Body of pancreas (tissue), 4 donors: ENCODE measurements around the gene EGFLAM. TPM values are rescaled to one million over a fixed set of nuclear protein-coding genes. Genes with fewer than 3 reads are reported as not detected.

Experiments
- ATAC-seq: fragments of 150-250 bp; one replicate; pipeline ENCODE4 v1.9.1; 2016
- DNase-seq, 4 donors: peaks; one replicate each; pipeline ENCODE4 v3.0.0-alpha.2; 2019
- H3K27ac ChIP-seq, 4 donors: fragments of 200-600 bp; sonication (generic); 1 replicate in 3 of 4; 2 replicates in 1 of 4; pipeline versions ENCODE4 v1.5.1 to v1.6.1; 2016 to 2019; ENCODE audit warnings: mild to moderate bottlenecking in 1 of 4, mixed read lengths in 1 of 4, moderate library complexity in 1 of 4
- H3K27me3 ChIP-seq, 2 donors: fragments of 200-600 bp; sonication (generic); one replicate each; pipeline ENCODE4 v1.6.0; 2016; ENCODE audit warnings: mild to moderate bottlenecking in 1 of 2
- H3K36me3 ChIP-seq, 2 donors: fragments of 200-600 bp; sonication (generic); replicated peaks in 1 of 2; 2 replicates each; pipeline ENCODE4 v1.5.1; 2016; ENCODE audit warnings: low read depth in 2 of 2; ENCODE audit not compliant: insufficient read depth in 1 of 2
- H3K4me1 ChIP-seq: fragments of 200-600 bp; sonication (generic); one replicate; pipeline ENCODE4 v1.6.0; 2016
- H3K4me3 ChIP-seq, 2 donors: fragments of 200-600 bp; sonication (generic); 1 replicate in 1 of 2; 2 replicates in 1 of 2; pipeline ENCODE4 v1.5.1; 2016 to 2019
- H3K9me3 ChIP-seq, 3 donors: fragments of 200-600 bp; sonication (generic); 1 replicate in 2 of 3; 2 replicates in 1 of 3; pipeline ENCODE4 v1.5.1; 2016
- POLR2A ChIP-seq, 3 donors: fragments of 450-650 bp; IDR thresholded peaks; one replicate each; pipeline ENCODE4 v1.6.1; 2016; ENCODE audit warnings: antibody characterized with exemption in 3 of 3, mild to moderate bottlenecking in 2 of 3
- WGBS, 2 donors: methylation state at CpG; one replicate each; pipeline ENCODE4 v1.1.5; 2017; 5-methylcytosine and 5-hydroxymethylcytosine counted together
- intact Hi-C: fragments of 100-400 bp; cut with DNase I; formaldehyde crosslinking; loops from one replicate; pipeline ENCODE4 v1.15.1; 2023
- total RNA-seq, 2 donors: library from RNA; depleted of rRNA; stranded (reverse); fragments of >200 nt; gene quantifications; one replicate each; pipeline ENCODE4 v1.1.0, GENCODE V29; 2016
- TF ChIP-seq, protein P1 (sequence below), 7 experiments: fragments of 450-650 bp in 4 of 7; fragments of 200-600 bp in 3 of 7; sonication (generic) in 3 of 7; IDR thresholded peaks; one replicate each; pipeline ENCODE4 v1.5.1; 2016 to 2019; ENCODE audit warnings: antibody characterized with exemption in 7 of 7

The EGFLAM gene
- total RNA-seq, 2 donors from 2014 or later, result 0.26 to 4.6 TPM

DNA sequence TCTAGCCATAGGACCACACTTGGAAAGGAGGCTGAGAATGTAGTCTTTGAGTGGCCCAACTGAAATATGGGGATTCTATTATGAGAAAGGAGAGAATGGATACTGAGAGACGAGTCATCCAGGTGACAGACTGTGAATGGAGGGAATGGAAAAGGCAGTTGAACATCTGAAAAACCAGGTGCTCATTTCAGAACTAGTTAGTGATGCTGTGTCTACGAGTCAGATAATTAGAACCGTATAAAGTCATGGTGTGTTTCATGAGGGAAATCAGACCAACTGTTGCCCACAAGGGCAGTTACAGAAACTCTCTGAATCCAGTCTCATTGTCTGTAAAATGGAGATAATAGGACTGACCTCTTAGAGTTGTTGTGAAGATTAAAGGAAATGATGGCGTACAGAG is 86.5 kb downstream of the EGFLAM start:
- H3K4me3 ChIP-seq, result no peak overlapping the region
- DNase-seq (no peak), ATAC-seq (no peak)
- no peaks in the 10 kb centered on the region for H3K4me1 ChIP-seq
- 69 to 75% methylated on average over 4 of the region's 4 CpGs for WGBS, 2 donors
- H3K36me3 ChIP-seq, result no peaks in the 10 kb centered on the region
- H3K27me3 ChIP-seq, result no peaks in the 10 kb centered on the region
- TF ChIP-seq, protein P1, sequence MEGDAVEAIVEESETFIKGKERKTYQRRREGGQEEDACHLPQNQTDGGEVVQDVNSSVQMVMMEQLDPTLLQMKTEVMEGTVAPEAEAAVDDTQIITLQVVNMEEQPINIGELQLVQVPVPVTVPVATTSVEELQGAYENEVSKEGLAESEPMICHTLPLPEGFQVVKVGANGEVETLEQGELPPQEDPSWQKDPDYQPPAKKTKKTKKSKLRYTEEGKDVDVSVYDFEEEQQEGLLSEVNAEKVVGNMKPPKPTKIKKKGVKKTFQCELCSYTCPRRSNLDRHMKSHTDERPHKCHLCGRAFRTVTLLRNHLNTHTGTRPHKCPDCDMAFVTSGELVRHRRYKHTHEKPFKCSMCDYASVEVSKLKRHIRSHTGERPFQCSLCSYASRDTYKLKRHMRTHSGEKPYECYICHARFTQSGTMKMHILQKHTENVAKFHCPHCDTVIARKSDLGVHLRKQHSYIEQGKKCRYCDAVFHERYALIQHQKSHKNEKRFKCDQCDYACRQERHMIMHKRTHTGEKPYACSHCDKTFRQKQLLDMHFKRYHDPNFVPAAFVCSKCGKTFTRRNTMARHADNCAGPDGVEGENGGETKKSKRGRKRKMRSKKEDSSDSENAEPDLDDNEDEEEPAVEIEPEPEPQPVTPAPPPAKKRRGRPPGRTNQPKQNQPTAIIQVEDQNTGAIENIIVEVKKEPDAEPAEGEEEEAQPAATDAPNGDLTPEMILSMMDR (IDR thresholded peaks at IDR 0.05), result no peak
- TF ChIP-seq POLR2A (IDR thresholded peaks at IDR 0.05), result no peak
- no peak overlapping the region for H3K27ac ChIP-seq
- intact Hi-C loops, result no loop called here
- no peaks in the 10 kb centered on the region for H3K9me3 ChIP-seq

DNA sequence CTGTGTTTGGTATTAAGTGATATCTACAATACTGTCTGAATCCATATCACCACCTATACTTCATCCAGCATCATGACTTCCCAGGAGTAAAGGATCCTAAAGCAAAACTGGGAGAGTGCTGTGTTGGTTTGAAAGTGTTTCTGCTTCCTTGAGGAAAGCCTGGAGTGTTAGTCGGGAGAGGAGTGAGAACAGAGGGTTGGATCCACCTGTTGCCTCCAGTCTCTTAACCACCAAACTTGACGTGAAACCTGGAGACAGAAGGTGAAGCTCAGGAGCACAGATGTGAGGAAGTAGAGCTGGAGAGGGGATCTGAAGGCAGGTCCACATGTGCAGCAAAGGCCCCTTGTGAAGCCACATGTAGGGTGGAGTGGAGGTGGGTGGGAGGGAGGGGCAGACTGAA is 88.2 kb downstream of the EGFLAM start:
- no peak overlapping the region for H3K27ac ChIP-seq
- H3K9me3 ChIP-seq, result no peaks in the 10 kb centered on the region
- 85 to 89% methylated on average over 2 of the region's 2 CpGs for WGBS, 2 donors
- no peaks in the 10 kb centered on the region for H3K4me1 ChIP-seq
- TF ChIP-seq, protein P1 (IDR thresholded peaks at IDR 0.05), result no peak
- TF ChIP-seq POLR2A (IDR thresholded peaks at IDR 0.05), result no peak
- no peaks in the 10 kb centered on the region for H3K27me3 ChIP-seq
- no peak for ATAC-seq
- no peak overlapping the region for H3K4me3 ChIP-seq
- intact Hi-C loops, result no loop called here
- DNase-seq, result no peak
- H3K36me3 ChIP-seq, result no peaks in the 10 kb centered on the region

DNA sequence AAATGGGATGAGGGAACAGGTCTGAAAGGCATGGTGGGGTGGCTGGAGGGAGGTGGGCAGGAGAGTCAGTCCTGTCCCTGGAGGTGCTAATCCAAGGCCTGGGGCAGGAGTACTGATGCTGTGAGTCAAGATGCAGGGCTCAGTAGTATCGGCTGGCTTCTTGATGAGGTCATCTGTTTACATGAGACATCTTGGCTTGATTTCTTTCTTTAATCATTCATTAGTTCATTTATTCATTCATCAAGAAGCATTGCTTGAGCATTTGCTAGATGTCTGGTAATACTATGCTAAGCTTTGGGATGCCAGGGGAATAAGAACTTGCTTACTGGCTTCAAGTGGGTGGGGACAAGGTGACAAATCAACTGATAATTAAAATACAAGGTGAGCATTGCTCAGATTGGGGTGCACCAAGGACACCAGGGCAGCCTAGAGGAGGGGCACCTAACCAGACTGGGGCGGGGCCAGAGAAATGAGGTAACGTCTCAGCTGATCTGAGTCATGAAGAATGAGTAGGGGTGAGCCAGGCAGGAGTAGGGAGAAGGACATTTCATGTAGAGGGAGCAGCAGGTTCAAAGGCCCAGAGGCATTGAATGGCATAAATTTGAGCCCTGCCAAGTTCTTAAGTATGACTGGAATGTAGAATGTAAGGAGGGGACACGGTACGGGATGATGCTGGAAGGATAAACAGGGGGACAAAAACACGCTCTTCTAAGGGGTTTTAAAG is 88.8 kb downstream of the EGFLAM start:
- Histone ChIP-seq H3K36me3 (no peaks in the 10 kb centered on the region), H3K4me1 (no peaks in the 10 kb centered on the region), H3K4me3 (no peak overlapping the region), H3K27me3 (no peaks in the 10 kb centered on the region), H3K27ac (no peak overlapping the region), H3K9me3 (no peaks in the 10 kb centered on the region)
- TF ChIP-seq, protein P1 (IDR thresholded peaks at IDR 0.05), result no peak
- TF ChIP-seq POLR2A (IDR thresholded peaks at IDR 0.05), result no peak
- ATAC-seq, result no peak
- 73 to 79% methylated on average over 6 of the region's 6 CpGs for WGBS, 2 donors
- intact Hi-C loops, result no loop called here
- DNase-seq, result no peak

DNA sequence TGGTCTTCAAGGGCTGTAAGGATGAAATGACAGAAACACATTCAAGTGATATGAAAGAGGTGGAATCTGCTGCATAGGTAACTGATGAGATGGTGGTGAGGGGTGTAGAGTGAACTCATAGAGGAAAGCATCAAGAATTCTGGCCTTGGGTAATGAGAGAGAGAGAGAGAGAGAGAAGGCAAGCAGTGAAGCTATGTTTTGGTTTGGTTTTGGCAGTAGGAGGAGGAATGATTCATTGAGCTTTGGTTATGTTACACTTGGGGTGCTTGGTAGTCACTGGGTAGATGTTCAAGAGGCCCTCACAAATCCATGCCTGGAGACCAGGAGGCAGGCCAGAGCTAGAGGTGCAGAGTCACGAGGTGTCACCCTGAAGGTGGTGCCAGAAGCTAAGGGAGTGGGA is 89.5 kb downstream of the EGFLAM start:
- TF ChIP-seq, protein P1 (IDR thresholded peaks at IDR 0.05), result no peak
- no peak for TF ChIP-seq POLR2A (IDR thresholded peaks at IDR 0.05)
- Histone ChIP-seq H3K4me3 (no peak overlapping the region), H3K9me3 (no peaks in the 10 kb centered on the region), H3K27me3 (no peaks in the 10 kb centered on the region), H3K36me3 (no peaks in the 10 kb centered on the region), H3K27ac (no peak overlapping the region), H3K4me1 (no peaks in the 10 kb centered on the region)
- no peak for ATAC-seq
- DNase-seq, result no peak
- WGBS, 2 donors, result 69 to 72% methylated on average over 1 of the region's 1 CpG
- intact Hi-C loops, result no loop called here
